HepG2 (cell line): ENCODE measurements around the gene C20orf204. TPM values are rescaled to one million over a fixed set of nuclear protein-coding genes. Genes with fewer than 3 reads are reported as not detected.

Source experiments
- ATF4 ChIP-seq, 2 experiments: fragments of 450-650 bp in 1 of 2; sonication (generic) in 1 of 2; formaldehyde crosslinking; IDR thresholded peaks; 2 replicates each; pipeline versions ENCODE4 v1.5.0 to v1.8.0; 2020 to 2022; ENCODE audit warnings: mild to moderate bottlenecking in 1 of 2, missing genetic modification reagents in 1 of 2
- DMAP1 ChIP-seq: IDR thresholded peaks from 2 replicates; pipeline ENCODE4 v1.6.1; 2016
- GFI1 ChIP-seq: sonication (generic); formaldehyde crosslinking; IDR thresholded peaks from 2 replicates; pipeline ENCODE4 v1.5.0; 2020; ENCODE audit warnings: missing genetic modification reagents, mild to moderate bottlenecking, borderline replicate concordance
- GPN1 ChIP-seq: sonication (generic); formaldehyde crosslinking; IDR thresholded peaks from 2 replicates; pipeline ENCODE4 v1.5.1; 2020; ENCODE audit warnings: missing genetic modification reagents, borderline replicate concordance
- HNF1B ChIP-seq: sonication (generic); formaldehyde crosslinking; IDR thresholded peaks from 2 replicates; pipeline ENCODE4 v1.5.1; 2020; ENCODE audit warnings: mild to moderate bottlenecking, moderate library complexity, missing genetic modification reagents
- KDM6A ChIP-seq: IDR thresholded peaks from 2 replicates; pipeline ENCODE4 v1.6.1; 2016; ENCODE audit warnings: low read depth
- NCOA5 ChIP-seq: sonication (generic); formaldehyde crosslinking; IDR thresholded peaks from 2 replicates; pipeline ENCODE4 v1.4.0; 2020; ENCODE audit warnings: missing genetic modification reagents
- NR2F2 ChIP-seq: IDR thresholded peaks from 2 replicates; pipeline ENCODE4 v1.6.1; 2012; ENCODE audit warnings: low read depth, inconsistent platforms, borderline replicate concordance
- PCBP1 ChIP-seq: fragments of 200-400 bp; formaldehyde crosslinking; IDR thresholded peaks from 2 replicates; pipeline ENCODE4 v1.6.1; 2017; ENCODE audit warnings: mild to moderate bottlenecking, low read depth, low read length, borderline replicate concordance
- SIN3B ChIP-seq: fragments of 150-350 bp; IDR thresholded peaks from 2 replicates; pipeline ENCODE4 v1.6.1; 2014; ENCODE audit warnings: low read length
- SKIL ChIP-seq: sonication (generic); formaldehyde crosslinking; IDR thresholded peaks from 2 replicates; pipeline ENCODE4 v1.8.0; 2022; ENCODE audit warnings: missing genetic modification reagents, mild to moderate bottlenecking, moderate library complexity, borderline replicate concordance
- SOX6 ChIP-seq, 2 experiments: fragments of 450-650 bp in 1 of 2; sonication (generic) in 1 of 2; formaldehyde crosslinking in 1 of 2; IDR thresholded peaks; 2 replicates each; pipeline versions ENCODE4 v1.4.0 to v1.6.1; 2017 to 2020; ENCODE audit warnings: antibody characterized with exemption in 1 of 2, mild to moderate bottlenecking in 1 of 2, missing genetic modification reagents in 1 of 2
- TARDBP ChIP-seq: sonication (generic); formaldehyde crosslinking; IDR thresholded peaks from 2 replicates; pipeline ENCODE4 v1.8.0; 2022; ENCODE audit warnings: mild to moderate bottlenecking, missing genetic modification reagents
- TFDP1 ChIP-seq: IDR thresholded peaks from 2 replicates; pipeline ENCODE4 v1.6.1; 2016; ENCODE audit warnings: missing compliant biosample characterization, missing genetic modification reagents, borderline replicate concordance
- ZEB1 ChIP-seq: IDR thresholded peaks from 2 replicates; pipeline ENCODE4 v1.6.1; 2012; ENCODE audit warnings: mild to moderate bottlenecking, low read depth, inconsistent platforms; ENCODE audit not compliant: insufficient replicate concordance
- ZFY ChIP-seq: sonication (generic); formaldehyde crosslinking; IDR thresholded peaks from 2 replicates; pipeline ENCODE4 v1.4.0; 2020; ENCODE audit warnings: missing genetic modification reagents
- ZIK1 ChIP-seq: sonication (generic); formaldehyde crosslinking; IDR thresholded peaks from 2 replicates; pipeline ENCODE4 v1.5.0; 2020; ENCODE audit warnings: mild to moderate bottlenecking, low read depth, missing genetic modification reagents, borderline replicate concordance
- ZNF276 ChIP-seq: sonication (generic); formaldehyde crosslinking; IDR thresholded peaks from 2 replicates; pipeline ENCODE4 v1.4.0; 2020; ENCODE audit warnings: mild to moderate bottlenecking, low read depth, missing genetic modification reagents
- ZNF333 ChIP-seq: sonication (generic); formaldehyde crosslinking; IDR thresholded peaks from 2 replicates; pipeline ENCODE4 v1.4.0; 2020; ENCODE audit warnings: mild to moderate bottlenecking, missing genetic modification reagents, borderline replicate concordance
- ZNF703 ChIP-seq: sonication (generic); formaldehyde crosslinking; IDR thresholded peaks from 2 replicates; pipeline ENCODE4 v1.5.1; 2020; ENCODE audit warnings: missing genetic modification reagents, mild to moderate bottlenecking, moderate library complexity, borderline replicate concordance
- polyA plus RNA-seq, 8 experiments: library from polyadenylated mRNA; depleted of rRNA in 3 of 8; stranded (reverse) in 7 of 8; unstranded in 1 of 8; fragments of >200 nt; fragmentation: Illumina TruSeq in 4 of 8; extraction: Trizol in 4 of 8; gene quantifications; 2 replicates each; pipeline versions ENCODE4 v1.2.1 to v1.2.3, GENCODE V29; 2011 to 2016; ENCODE audit warnings: low read depth in 4 of 8, missing spikeins in 1 of 8, mixed read lengths in 1 of 8; ENCODE audit not compliant: insufficient read depth in 1 of 8
- total RNA-seq, 5 experiments: library from RNA; depleted of rRNA; stranded (reverse); fragments of >200 nt; fragmentation: Illumina TruSeq; extraction: Trizol; gene quantifications; 2 replicates each; pipeline ENCODE4 v1.2.3, GENCODE V29; 2016; ENCODE audit warnings: low read depth in 1 of 5

The C20orf204 gene
- total and polyA plus RNA-seq, 2 of the 13 experiments (the other 11 are each of a cell fraction or from before 2014, with no cell fraction given), result 22.1 to 80.0 TPM

GRCh38 chr20:64036346-64037198 is 590 bp downstream of the C20orf204 start (continued):
- TF ChIP-seq ATF4 (CRISPR knock-in tag; IDR thresholded peaks at IDR 0.05) (0 out of 4 replicates have a peak, but pooled peaks of 1 of the 2 experiments have one; percentile 24), NCOA5 (CRISPR knock-in tag) (no peak), SOX6 (IDR thresholded peaks at IDR 0.05) (no peak), SOX6 (CRISPR knock-in tag; IDR thresholded peaks at IDR 0.05) (peak; percentile 34; the same call in 1 of the 2 replicates), SIN3B (no peak; the same call in 1 of the 2 replicates), KDM6A (CRISPR knock-in tag) (no peak), ZFY (peak; percentile 50; the same call in 1 of the 2 replicates), SKIL (CRISPR knock-in tag) (no peak), ZNF703 (CRISPR knock-in tag) (peak; percentile 73; the same call in 1 of the 2 replicates), ZIK1 (no peak), ZEB1 (peak; percentile 17), PCBP1 (peak; percentile 55; the same call in 1 of the 2 replicates), TFDP1 (CRISPR knock-in tag) (no peak), NR2F2 (no peak), ZNF276 (CRISPR knock-in tag) (no peak), GPN1 (CRISPR knock-in tag) (0 out of 2 replicates have a peak, but pooled peaks have one; percentile 32), GFI1 (CRISPR knock-in tag) (peak; percentile 66; the same call in 1 of the 2 replicates), HNF1B (CRISPR knock-in tag) (no peak), ZNF333 (peak; percentile 93), TARDBP (CRISPR knock-in tag) (peak; percentile 20; the same call in 1 of the 2 replicates), DMAP1 (CRISPR knock-in tag) (peak; percentile 77)
